ENCODE results near the gene CHKB.

The CHKB gene

DNA sequence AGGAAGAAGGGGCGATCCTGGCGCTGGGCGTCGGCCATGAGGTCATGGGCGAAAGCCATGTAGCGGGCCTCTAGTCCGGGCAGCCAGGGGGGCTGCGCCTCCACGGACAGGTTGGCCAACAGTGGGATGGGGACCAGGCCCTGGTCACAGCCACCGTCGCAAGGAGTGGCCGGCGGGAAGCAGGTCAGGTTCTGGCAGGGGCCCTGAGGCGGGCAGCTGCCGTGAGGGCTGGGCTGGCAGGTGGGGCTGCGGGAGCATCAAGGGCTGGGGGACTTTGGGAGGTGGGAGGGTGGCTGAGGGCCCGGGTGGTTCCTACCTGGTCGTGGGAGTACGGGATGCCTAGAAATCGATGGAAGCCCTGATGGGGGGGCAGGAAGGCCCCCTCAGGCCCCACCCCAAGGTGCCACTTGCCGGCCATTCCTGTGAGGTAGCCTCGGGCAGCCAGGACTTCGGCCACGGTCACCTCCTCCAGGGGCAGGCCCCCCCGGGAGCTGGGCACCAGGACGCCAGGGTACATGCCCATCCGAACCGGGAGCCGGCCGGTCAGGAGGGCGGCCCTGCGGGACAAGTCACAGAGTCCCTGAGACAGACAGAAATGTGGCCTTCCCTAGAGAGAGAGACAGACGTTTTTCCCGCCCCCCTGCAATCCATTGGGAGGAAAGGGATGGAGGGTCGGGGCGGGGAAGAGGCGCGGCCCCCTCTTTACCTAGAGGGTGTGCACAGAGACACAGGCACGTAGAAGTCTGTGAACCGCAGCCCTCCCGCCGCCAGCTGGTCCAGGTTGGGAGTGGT lies 44.4 kb upstream of the CHKB start:
- no peak for TF ChIP-seq TAF1 (IDR thresholded peaks at IDR 0.05; ENCODE audit: borderline replicate concordance, insufficient read depth, low read length)
- TF ChIP-seq SIN3A (IDR thresholded peaks at IDR 0.05; ENCODE audit: borderline replicate concordance, insufficient read depth, low read length): no peak
- TF ChIP-seq POLR2AphosphoS5 (IDR thresholded peaks at IDR 0.05; ENCODE audit: low read depth, low read length): no peak
- TF ChIP-seq FOXP2 (optimal IDR thresholded peaks at IDR 0.05; ENCODE audit: borderline replicate concordance, extremely low read depth, extremely low read length, insufficient read depth): no peak
- TF ChIP-seq, protein P1, sequence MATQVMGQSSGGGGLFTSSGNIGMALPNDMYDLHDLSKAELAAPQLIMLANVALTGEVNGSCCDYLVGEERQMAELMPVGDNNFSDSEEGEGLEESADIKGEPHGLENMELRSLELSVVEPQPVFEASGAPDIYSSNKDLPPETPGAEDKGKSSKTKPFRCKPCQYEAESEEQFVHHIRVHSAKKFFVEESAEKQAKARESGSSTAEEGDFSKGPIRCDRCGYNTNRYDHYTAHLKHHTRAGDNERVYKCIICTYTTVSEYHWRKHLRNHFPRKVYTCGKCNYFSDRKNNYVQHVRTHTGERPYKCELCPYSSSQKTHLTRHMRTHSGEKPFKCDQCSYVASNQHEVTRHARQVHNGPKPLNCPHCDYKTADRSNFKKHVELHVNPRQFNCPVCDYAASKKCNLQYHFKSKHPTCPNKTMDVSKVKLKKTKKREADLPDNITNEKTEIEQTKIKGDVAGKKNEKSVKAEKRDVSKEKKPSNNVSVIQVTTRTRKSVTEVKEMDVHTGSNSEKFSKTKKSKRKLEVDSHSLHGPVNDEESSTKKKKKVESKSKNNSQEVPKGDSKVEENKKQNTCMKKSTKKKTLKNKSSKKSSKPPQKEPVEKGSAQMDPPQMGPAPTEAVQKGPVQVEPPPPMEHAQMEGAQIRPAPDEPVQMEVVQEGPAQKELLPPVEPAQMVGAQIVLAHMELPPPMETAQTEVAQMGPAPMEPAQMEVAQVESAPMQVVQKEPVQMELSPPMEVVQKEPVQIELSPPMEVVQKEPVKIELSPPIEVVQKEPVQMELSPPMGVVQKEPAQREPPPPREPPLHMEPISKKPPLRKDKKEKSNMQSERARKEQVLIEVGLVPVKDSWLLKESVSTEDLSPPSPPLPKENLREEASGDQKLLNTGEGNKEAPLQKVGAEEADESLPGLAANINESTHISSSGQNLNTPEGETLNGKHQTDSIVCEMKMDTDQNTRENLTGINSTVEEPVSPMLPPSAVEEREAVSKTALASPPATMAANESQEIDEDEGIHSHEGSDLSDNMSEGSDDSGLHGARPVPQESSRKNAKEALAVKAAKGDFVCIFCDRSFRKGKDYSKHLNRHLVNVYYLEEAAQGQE (IDR thresholded peaks at IDR 0.05; ENCODE audit: insufficient read depth in 1 of 2, low read depth in 2 of 2, low read length in 2 of 2): no peak

DNA sequence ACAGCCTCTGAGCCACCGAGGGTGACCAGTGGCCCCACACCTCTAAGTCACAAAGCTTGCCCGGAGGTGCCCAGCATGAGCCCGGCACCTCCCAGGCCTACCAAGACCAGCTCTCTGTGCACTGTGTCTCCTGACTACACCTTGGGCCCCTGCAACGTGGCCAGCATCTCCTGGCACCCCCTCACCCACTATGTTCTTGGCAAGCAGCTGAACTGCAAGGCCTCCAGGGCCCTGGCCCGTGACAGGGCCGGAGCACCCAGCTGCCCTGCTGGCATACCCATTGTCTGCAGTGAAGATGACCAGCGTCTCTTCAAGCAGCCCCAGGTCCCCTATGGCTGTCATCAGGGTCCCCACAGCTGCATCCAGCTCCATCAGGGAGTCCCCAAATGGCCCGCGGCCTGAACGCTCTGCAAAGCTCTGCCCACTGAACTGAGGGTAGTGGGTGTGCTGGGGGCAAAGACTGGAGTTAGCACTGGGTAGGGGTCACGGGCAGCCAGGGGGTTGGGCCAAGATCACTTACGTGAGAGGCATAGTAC lies 43.7 kb upstream of the CHKB start:
- TF ChIP-seq, protein P1 (IDR thresholded peaks at IDR 0.05; ENCODE audit: insufficient read depth in 1 of 2, low read depth in 2 of 2, low read length in 2 of 2): no peak
- TF ChIP-seq POLR2AphosphoS5 (IDR thresholded peaks at IDR 0.05; ENCODE audit: low read depth, low read length) (no peak), SIN3A (IDR thresholded peaks at IDR 0.05; ENCODE audit: borderline replicate concordance, insufficient read depth, low read length) (no peak), TAF1 (IDR thresholded peaks at IDR 0.05; ENCODE audit: borderline replicate concordance, insufficient read depth, low read length) (no peak), FOXP2 (optimal IDR thresholded peaks at IDR 0.05; ENCODE audit: borderline replicate concordance, extremely low read depth, extremely low read length, insufficient read depth) (no peak)

DNA sequence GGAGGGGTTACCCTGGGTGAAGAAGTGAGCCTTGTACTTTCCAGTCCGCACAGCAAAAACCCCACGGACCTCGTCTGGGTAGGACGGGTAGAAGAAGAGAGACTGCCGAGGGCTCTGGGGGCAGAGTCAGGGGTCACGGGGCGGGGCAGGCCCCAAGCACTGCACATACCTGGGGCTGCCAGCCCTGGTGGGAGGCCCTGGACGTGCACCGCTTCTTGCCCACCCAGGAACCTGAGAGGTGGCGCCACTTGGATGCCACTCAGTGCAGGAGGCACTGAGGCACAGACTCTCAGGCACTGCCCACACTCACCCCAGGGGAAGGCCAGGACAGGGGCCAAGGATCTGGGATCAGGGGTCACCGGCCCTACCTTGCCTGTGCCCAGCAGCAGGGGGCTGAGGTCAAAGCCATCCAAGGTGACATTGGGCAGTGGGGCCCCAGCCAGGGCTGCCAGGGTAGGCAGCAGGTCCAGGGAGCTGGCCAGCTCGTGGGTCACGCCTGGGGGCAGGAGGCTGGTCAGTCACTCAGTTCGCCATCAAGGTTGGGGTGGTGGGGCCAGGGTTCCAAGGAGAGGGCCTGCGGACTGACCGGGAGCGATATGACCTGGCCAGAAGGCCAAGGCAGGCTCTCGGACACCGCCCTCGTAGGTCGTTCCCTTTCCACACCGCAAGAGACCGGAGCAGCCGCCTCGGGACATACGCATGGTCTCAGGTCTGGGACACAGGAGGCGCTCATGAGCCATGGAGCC lies 43.1 kb upstream of the CHKB start:
- TF ChIP-seq SIN3A (IDR thresholded peaks at IDR 0.05; ENCODE audit: borderline replicate concordance, insufficient read depth, low read length) (no peak), TAF1 (IDR thresholded peaks at IDR 0.05; ENCODE audit: borderline replicate concordance, insufficient read depth, low read length) (no peak), FOXP2 (optimal IDR thresholded peaks at IDR 0.05; ENCODE audit: borderline replicate concordance, extremely low read depth, extremely low read length, insufficient read depth) (no peak), POLR2AphosphoS5 (IDR thresholded peaks at IDR 0.05; ENCODE audit: low read depth, low read length) (no peak)
- TF ChIP-seq, protein P1 (IDR thresholded peaks at IDR 0.05; ENCODE audit: insufficient read depth in 1 of 2, low read depth in 2 of 2, low read length in 2 of 2): no peak

DNA sequence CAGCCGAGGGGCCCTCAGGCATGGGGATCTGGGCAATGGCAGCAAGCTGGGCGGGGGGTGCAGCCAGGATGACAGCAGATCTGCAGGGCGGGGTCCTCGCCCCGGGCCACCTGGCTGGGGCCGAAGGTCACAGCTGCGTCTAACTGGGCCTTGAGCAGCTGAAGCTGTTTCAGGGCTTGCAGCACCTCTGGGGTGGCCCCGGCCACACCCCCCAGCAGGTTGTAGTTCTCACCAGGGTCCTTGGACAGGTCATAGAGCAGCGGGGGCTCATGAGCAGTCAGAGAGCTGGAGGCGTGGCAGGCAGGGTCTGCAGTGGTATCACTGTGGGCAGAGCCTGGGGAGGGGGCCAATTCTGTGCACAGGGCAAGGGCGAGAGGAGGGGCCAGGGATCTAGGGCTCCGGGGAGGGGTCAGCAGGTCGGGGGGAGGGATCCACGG lies 42.5 kb upstream of the CHKB start:
- TF ChIP-seq SIN3A (IDR thresholded peaks at IDR 0.05; ENCODE audit: borderline replicate concordance, insufficient read depth, low read length) (no peak), FOXP2 (optimal IDR thresholded peaks at IDR 0.05; ENCODE audit: borderline replicate concordance, extremely low read depth, extremely low read length, insufficient read depth) (no peak), POLR2AphosphoS5 (IDR thresholded peaks at IDR 0.05; ENCODE audit: low read depth, low read length) (no peak), TAF1 (IDR thresholded peaks at IDR 0.05; ENCODE audit: borderline replicate concordance, insufficient read depth, low read length) (no peak)
- TF ChIP-seq, protein P1 (IDR thresholded peaks at IDR 0.05; ENCODE audit: insufficient read depth in 1 of 2, low read depth in 2 of 2, low read length in 2 of 2): no peak
